Rectal smooth muscle tissue (tissue), 1 donor: Measurements from ENCODE around the gene PRKACB.

ENCODE experiments used
- H3K27ac ChIP-seq: one replicate; pipeline ENCODE4 v1.7.0; 2013; ENCODE audit warnings: low read depth, low read length, inconsistent platforms
- H3K27me3 ChIP-seq: one replicate; pipeline ENCODE4 v1.7.0; 2013; ENCODE audit warnings: low read length; ENCODE audit not compliant: control insufficient read depth, insufficient read depth
- H3K36me3 ChIP-seq: one replicate; pipeline ENCODE4 v1.7.0; 2013; ENCODE audit warnings: low read length; ENCODE audit not compliant: control insufficient read depth, insufficient read depth
- H3K4me1 ChIP-seq: one replicate; pipeline ENCODE4 v1.7.0; 2013; ENCODE audit warnings: low read length; ENCODE audit not compliant: control insufficient read depth, insufficient read depth
- H3K4me3 ChIP-seq: one replicate; pipeline ENCODE4 v1.7.0; 2013; ENCODE audit warnings: low read length
- H3K9ac ChIP-seq: one replicate; pipeline ENCODE4 v1.7.0; 2013; ENCODE audit warnings: low read length

Gene PRKACB

DNA sequence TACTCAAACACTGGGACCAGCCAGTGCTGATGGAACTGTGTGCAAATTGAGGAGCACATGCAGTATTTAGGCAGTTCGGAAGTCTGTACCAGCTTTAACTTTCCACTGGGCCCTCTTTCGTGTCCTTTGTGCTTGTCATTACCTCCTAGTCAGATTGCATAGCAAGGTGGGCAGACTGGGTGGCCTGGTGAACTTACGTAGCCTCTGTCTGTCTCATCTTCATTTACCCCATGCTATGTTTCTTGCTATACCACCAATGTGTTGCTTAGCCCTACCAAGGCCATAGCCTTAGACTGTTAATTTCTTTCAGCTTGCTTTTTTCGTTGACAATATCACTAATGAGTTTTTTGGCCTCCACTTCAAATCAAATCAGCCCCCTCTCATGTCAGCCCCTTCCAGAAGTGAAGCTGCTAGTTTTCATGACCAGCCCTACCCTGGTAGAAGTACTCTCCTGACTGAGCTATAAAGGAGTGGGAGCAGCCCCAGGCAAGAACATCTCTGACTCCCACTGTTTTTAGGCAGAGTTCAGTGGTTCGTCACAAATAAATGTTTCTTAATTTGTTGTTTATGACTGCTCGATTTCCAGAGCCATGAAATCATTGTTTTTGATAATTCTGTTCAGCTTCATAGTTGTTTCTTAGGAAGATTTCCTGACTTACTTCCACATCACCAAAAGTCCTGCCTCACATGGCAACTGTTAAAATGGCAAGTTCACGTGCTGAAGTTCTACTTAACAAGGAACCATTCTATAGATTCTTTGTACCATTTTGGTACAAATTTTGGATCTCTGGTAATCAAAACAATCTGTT lies 19.3 kb downstream of the PRKACB start:
- no peaks in the 10 kb centered on the region for H3K4me1 ChIP-seq
- H3K4me3 ChIP-seq: no peak overlapping the region
- no peak overlapping the region for H3K9ac ChIP-seq
- no peak overlapping the region for H3K27ac ChIP-seq
- H3K36me3 ChIP-seq: no peaks in the 10 kb centered on the region
- H3K27me3 ChIP-seq: no peaks in the 10 kb centered on the region

DNA sequence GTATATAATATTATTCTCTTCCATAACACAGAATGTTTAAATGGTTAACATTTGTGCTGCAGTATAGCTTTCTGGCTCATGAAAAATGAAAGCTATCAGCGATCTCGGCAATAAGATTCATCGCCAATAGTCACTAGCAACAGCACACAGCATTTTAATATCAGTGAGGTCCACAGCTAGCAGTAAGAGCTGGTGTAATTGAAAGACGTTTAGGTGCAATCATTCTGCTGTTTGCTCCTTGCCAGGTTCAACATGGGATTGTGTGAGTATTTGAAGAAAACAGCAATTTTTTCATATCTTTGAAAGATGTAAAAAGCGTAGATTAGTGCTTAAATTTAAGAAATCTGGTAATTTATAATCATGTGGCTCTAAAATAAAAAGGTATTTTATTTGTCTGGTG lies 20.1 kb downstream of the PRKACB start:
- Histone ChIP-seq H3K9ac (no peak overlapping the region), H3K4me1 (no peaks in the 10 kb centered on the region), H3K27me3 (no peaks in the 10 kb centered on the region), H3K36me3 (no peaks in the 10 kb centered on the region), H3K27ac (no peak overlapping the region), H3K4me3 (no peak overlapping the region)

GRCh38 chr1:84164567-84165021 lies 20.5 kb downstream of the PRKACB start:
- no peak overlapping the region for H3K27ac ChIP-seq
- no peaks in the 10 kb centered on the region for H3K27me3 ChIP-seq
- no peak overlapping the region for H3K4me3 ChIP-seq
- H3K4me1 ChIP-seq: no peaks in the 10 kb centered on the region
- no peaks in the 10 kb centered on the region for H3K36me3 ChIP-seq
- no peak overlapping the region for H3K9ac ChIP-seq

DNA sequence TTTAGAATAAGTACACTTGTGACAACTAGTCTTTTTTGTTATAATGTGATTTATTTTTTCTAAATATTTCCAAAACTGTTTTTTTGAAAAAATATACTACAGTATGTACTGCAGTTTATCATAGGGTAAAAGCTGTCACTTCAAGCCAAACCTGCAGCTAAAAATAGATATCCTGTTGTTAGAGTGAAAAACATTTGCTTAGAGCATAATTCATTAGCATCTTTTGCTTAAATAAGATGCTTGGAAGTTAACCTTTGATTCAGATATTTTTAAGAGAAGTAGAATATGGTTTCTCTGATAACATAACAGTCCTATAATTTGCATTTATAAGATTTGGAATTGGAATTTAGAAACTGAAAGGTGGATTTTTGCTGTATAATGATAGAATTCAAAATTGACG lies 21.5 kb downstream of the PRKACB start:
- Histone ChIP-seq H3K27ac (no peak overlapping the region), H3K4me3 (no peak overlapping the region), H3K9ac (no peak overlapping the region), H3K36me3 (no peaks in the 10 kb centered on the region), H3K27me3 (no peaks in the 10 kb centered on the region), H3K4me1 (no peaks in the 10 kb centered on the region)

GRCh38 chr1:84166797-84167196 lies 22.7 kb downstream of the PRKACB start:
- H3K4me1 ChIP-seq: no peaks in the 10 kb centered on the region
- no peaks in the 10 kb centered on the region for H3K27me3 ChIP-seq
- H3K4me3 ChIP-seq: no peak overlapping the region
- no peak overlapping the region for H3K9ac ChIP-seq
- H3K27ac ChIP-seq: no peak overlapping the region
- H3K36me3 ChIP-seq: no peaks in the 10 kb centered on the region

- no peaks in the 10 kb centered on the region for H3K4me1 ChIP-seq
- H3K27ac ChIP-seq: no peak overlapping the region
These were observed 24.7 kb downstream of the PRKACB start for GRCh38 chr1:84168783-84169182.

GRCh38 chr1:84170171-84170570 lies 26.1 kb downstream of the PRKACB start:
- Histone ChIP-seq H3K36me3 (no peaks in the 10 kb centered on the region), H3K4me3 (no peak overlapping the region), H3K27ac (no peak overlapping the region), H3K27me3 (no peaks in the 10 kb centered on the region), H3K4me1 (no peaks in the 10 kb centered on the region), H3K9ac (no peak overlapping the region)

More at GRCh38 chr1:84168783-84169182, 24.7 kb downstream of the PRKACB start:
- H3K27me3 ChIP-seq: no peaks in the 10 kb centered on the region
- H3K9ac ChIP-seq: no peak overlapping the region
- no peaks in the 10 kb centered on the region for H3K36me3 ChIP-seq
- H3K4me3 ChIP-seq: no peak overlapping the region

DNA sequence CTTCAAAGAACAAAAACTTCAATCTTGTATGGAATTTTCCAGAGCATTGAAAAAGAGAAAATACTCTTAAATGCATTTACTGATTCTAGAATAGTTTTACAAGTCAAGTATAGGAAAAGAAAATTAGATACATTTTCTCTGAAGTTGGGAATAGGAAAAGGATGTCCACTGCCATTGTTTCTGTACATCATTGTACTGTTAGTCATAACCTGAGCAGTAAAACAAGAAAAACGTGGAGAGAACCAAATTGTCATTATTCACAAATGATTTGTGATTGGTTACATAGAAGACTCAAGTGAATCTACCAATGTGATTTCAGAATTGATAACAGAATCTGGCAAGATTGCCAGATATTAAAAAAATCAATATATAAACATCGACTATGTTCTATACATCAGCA lies 27.4 kb downstream of the PRKACB start:
- Histone ChIP-seq H3K4me1 (no peaks in the 10 kb centered on the region), H3K27me3 (no peaks in the 10 kb centered on the region), H3K9ac (no peak overlapping the region), H3K4me3 (no peak overlapping the region), H3K36me3 (no peaks in the 10 kb centered on the region), H3K27ac (no peak overlapping the region)

DNA sequence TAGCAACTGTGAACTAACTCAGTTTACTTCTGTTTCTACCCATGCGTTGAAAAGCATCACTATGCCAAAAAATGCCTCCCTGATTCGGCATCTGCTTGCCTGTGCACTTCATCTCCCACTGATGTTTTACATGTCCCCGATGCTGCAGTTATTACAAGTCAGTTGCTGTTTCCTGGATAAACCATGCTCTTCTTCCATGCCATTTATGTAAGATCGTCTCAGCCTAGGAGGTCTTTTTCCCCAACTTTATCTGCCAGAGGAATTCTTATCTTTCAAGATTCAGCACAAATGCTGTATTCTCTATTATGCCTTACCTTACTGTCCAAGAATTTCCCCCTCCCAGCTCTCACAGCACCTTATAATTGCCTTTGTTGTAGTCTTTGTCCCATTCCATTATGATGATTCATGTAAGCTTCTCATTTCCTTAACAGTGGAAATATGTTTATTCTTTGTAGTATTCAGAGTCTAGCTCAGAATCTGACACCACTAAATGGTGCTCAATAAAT lies 30.0 kb downstream of the PRKACB start:
- Histone ChIP-seq H3K36me3 (no peaks in the 10 kb centered on the region), H3K27ac (no peak overlapping the region), H3K4me3 (no peak overlapping the region), H3K4me1 (no peaks in the 10 kb centered on the region), H3K9ac (no peak overlapping the region), H3K27me3 (no peaks in the 10 kb centered on the region)

GRCh38 chr1:84181350-84182005 lies 37.4 kb downstream of the PRKACB start:
- no peak overlapping the region for H3K9ac ChIP-seq

DNA sequence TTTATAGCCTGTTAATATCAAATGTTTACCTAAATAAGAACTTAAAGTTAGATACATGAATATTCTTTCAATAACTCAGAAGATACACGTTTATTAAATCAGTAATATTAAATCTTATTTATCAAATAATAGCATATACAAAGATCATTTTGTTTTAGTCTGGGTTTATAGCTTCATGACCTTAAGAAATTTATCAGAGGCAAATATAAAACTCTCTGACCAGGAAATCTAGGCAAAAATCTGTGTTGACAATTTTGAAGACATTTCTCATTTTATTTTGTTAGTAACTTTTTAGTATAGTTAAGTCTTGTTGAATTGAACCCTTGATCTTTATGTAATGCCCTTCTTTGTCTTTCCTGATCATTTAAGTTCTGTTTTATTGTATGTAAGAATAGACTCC lies 46.4 kb downstream of the PRKACB start:
- H3K9ac ChIP-seq: no peak overlapping the region
- peaks cover 6% of the 10 kb centered on the region for H3K36me3 ChIP-seq
- H3K27ac ChIP-seq: no peak overlapping the region

More at GRCh38 chr1:84181350-84182005, 37.4 kb downstream of the PRKACB start:
- H3K4me3 ChIP-seq: no peak overlapping the region
- H3K27ac ChIP-seq: no peak overlapping the region
- H3K36me3 ChIP-seq: no peaks in the 10 kb centered on the region
- no peaks in the 10 kb centered on the region for H3K27me3 ChIP-seq
- H3K4me1 ChIP-seq: no peaks in the 10 kb centered on the region

GRCh38 chr1:84192681-84193080 lies 48.6 kb downstream of the PRKACB start:
- H3K4me1 ChIP-seq: no peaks in the 10 kb centered on the region
- H3K36me3 ChIP-seq: peaks cover 6% of the 10 kb centered on the region
- no peak overlapping the region for H3K9ac ChIP-seq
- H3K4me3 ChIP-seq: no peak overlapping the region
- H3K27ac ChIP-seq: no peak overlapping the region
- no peaks in the 10 kb centered on the region for H3K27me3 ChIP-seq

More for the DNA sequence above, 46.4 kb downstream of the PRKACB start:
- H3K4me1 ChIP-seq: no peaks in the 10 kb centered on the region
- no peak overlapping the region for H3K4me3 ChIP-seq
- no peaks in the 10 kb centered on the region for H3K27me3 ChIP-seq
